ENCODE measurements around the gene NMNAT1.
"Not testable (repeated sequence)": the region's sequence is repeated elsewhere in the genome, so short reads cannot be mapped to it uniquely, and the experiment has no call there.

Gene NMNAT1

DNA sequence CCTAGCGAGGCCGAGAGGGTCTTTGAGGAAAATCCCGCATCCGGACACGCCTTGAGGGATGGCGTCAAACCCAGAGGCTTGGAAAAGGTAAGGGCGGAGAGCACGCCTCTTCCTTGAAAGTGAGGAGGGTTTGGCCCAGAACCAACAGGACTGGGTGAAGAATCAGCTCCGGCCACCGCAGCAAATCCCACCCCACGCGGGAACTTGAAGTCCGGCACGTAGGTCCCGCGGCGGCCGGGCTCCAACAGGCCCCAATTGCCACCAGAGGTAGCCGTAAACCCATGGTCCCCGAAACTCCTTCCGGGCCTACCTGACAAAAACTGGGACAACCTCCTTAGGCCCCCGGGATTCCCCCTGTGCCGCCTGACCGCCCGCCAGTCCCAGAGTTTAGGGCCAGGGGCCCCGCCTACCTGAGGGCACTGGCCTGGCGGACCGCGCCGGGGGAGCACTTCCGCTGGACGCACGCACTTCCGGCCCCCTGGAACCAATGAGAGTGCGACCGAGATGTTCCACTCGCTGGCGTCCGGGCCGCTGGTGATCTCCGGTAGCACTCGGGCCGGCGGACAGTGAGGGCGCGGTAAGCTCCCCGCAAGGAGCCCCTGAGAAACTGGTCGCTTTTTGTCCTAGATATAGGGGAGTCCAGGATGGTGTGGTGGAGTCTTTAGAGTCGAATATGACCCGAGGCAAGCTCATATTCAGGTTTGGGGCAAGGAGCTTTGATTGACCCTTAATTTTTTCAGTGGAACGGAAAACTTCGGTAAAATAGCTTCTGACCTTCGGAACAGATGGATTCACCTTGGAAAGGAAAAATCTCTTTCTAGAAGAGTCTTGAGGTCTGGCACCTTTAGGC, at the start of gene NMNAT1, which contains the start of gene LZIC:
NMNAT1 (plus strand) TSS at position 537 of the 850 bp plus-strand sequence. CDS start 28,599 bp downstream, outside the sequence.
LZIC (minus strand) TSS at position 453 of the 850 bp plus-strand sequence. CDS start 6,772 bp downstream, outside the sequence.
- DNase-seq (ENCODE audit: low read depth in 1 of 2, low spot score in 1 of 2) = peak; percentile 83 to 85

DNA sequence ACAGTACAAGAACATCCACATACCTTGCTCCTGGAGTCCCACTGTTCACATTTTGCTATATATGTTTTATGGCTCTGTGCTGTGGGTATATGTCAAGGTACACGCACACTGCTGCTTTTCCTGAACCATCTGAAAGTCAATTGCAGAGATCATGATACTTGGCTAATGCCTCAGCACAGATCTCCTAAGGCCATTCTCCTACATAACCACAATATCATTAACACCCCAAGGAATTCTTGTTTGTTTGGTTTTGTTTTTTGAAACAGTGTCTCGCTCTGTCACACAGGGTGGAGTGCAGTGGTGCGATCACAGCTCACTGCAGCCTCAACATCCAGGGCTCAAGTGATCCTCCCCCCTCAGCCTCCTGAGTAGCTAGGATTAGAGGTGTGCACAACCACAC, 49.2 kb upstream of the NMNAT1 start:
- no peak for DNase-seq (ENCODE audit: low read depth in 1 of 2, low spot score in 1 of 2)

DNA sequence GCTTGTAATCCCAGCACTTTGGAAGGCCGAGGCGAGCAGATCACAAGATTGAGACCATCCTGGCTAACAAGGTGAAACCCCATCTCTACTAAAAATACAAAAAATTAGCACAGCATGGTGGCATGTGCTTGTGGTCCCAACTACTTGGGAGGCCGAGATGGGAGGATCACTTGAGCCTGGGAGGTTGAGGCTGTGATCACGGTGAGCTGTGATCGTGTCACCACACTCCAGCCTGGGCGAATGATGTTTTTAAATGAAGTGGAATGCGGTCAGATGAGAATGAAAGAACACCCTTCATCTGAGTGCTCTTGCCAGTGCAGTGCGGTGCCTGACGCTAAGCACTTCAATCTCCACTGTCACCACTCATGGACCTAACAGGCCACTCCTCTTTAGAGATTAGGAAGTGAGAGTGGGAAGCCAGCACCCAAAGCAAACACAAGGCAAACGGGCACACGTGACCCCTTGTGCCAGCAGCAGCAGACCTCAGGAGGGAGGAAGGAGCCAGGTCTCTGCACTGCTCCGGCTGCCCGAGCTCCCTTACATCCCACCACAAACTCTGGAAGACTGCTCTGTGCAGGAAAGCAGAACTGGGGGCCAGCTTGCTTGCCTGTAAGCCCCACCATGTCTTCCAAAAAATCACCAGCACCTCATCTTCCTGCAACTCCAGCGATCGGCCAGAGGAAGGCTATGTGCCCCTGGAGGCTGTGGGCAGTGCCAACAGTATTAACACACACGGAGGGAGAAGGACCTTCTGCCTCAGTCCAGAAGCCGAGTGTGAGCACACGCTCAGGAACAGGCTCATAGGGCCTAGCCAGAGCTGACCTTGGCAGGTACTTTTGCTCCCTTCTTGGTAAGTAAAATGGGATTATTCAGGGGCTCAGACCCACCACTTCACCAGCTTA, 42.9 kb upstream of the NMNAT1 start:
- DNase-seq (ENCODE audit: low read depth in 1 of 2, low spot score in 1 of 2) = no peak

DNA sequence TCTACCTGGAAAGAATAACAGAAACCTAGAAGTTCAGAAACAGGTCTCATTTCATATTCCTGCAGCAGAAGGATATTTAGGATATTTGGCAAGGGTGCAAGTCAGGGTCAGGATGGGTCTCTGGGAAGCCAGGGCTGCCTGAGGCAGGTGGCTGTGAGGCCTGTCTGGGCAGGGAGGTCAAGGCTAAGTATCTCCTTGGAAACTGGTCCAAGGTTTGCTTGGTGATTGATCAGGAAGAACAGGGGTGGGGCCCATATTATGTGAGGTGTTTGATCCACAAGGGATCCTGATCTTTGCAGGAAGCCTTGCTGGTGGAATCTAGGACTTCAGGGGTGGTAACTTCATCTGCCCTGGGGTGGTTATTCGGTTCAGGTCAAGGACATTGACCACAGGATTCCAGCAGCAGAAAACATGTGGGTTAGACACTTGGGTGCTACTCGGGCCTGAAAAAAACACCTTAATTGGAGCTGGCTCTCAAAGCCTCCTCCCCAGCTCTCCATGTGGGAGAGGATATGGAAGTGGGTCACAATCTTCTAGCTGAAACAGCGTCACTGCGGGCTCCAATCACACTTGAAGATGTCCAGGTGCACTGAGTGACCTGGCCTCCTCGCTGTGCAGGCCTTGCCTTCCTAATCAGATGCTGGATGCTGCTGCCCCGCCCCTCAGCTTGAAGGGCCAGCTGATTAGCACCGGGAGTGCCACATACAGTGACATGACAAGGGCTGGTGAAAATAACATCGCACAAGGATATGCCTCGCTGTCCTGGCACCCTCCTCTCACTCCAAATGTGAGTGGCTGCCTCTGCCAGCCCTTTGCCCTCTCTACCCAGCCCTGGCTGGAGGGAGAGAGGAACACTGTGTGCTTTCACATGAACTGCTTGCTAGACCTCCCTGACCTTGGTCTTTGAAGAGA, 41.9 kb upstream of the NMNAT1 start:
- no peak for DNase-seq (ENCODE audit: low read depth in 1 of 2, low spot score in 1 of 2)

DNA sequence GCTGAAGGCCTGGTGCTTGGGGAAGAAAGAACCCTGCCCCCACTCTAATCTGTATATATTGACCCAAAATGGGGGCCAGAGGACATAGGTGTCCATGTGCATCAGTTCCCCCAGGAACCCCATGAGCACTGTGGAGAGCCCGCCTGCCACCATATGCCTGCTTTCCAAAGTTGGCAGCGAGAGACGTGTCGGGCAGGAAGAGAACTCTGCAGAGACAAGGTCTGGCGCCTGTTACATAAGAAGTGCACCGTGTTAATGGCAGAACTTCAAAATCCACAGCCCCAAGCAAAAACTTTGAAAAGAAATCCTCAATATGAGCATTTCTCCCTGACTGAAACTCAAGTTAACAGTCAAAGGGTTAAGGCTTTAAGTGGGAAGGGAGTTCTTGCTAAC, 41.2 kb upstream of the NMNAT1 start:
- DNase-seq (ENCODE audit: low read depth in 1 of 2, low spot score in 1 of 2) = no peak

DNA sequence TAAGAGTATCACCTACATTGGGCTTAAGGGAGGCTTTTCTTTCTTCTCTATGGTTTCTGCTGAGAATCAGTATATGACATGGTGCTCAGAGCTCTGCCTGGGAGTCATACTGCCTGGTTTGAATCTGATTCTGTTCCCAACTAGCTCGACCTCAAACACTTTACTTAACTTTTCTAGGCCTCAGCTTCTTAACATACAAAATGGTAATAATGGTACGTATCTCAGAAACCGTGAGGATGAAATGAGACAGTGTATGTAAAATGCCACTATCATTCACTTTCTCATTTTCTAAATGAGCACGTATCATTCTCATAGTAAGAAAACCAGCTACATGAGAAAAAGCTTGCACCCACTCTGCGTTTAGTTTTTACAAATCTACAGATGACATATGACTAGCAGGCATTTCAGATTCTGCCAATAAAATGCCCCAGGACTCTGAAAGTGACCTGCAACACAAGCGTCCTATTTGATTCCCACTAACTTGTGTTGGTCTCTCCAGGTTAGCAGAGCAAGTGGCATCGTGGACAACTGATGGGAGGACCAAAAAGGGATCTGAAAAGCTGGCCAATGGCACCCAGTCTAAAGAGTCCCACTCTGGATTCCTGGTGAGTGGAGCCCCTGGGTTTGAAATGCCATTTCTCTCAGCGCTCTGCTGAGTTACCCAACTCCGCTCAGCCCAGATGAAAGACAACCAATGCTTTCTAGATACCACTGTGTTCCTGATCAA, 39.3 kb upstream of the NMNAT1 start:
- DNase-seq (ENCODE audit: low read depth in 1 of 2, low spot score in 1 of 2) = no peak

DNA sequence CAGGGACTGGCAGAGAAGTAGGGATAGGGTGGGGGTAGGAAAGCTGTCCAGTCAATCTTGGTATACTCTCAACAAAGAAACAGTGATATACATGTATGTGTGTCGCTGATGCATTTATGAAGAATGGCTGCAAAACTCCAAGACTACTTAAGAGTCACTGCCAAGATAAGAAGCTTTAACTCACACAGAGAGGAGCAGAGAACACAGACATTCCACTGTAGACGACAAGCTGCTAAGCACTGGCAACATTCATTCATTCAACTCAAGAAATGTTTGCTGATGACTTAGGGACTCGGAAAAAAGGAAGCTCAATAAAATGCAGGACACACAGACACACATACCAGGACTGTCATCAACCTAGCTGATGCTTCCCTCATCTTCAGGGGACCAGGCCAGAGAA, 38.7 kb upstream of the NMNAT1 start:
- DNase-seq (ENCODE audit: low read depth in 1 of 2, low spot score in 1 of 2) = no peak

DNA sequence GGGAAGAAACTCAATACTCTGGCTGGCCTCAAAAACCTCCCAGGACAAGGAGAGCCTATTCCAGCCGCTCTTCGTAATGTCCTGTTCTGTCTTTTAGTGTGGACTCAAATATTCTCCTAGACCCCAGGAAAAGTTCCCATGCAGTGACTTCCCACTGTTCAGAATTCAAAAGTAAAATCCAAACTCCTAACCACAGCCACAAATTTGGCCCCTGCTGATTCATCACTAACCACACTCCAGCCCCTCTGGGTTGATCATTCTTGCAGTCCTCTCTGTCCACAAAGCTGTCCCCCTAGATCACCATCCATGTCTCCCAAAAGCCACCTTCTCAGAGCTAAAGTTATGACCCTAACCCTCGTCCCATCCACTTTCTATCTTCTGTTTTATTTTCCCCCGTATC, 38.3 kb upstream of the NMNAT1 start:
- no peak for DNase-seq (ENCODE audit: low read depth in 1 of 2, low spot score in 1 of 2)

DNA sequence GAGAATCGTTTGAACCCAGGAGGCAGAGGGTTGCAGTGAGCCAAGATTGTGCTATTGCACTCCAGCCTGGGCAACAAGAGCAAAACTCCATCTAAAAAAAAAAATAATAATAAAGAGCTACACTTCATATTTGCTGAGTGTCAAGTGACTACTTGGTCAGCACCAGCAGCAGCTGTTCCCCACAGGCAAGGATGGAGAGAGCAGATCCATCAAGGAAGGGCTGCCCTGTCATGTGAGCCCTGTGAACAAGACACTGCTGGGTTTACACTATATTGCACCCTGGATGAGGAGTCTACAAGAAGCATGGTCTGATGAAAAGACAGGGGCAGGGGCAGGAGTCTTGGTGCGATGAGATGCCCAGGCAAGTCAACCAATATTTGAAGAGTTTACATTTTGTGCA, 36.8 kb upstream of the NMNAT1 start:
- DNase-seq (ENCODE audit: low read depth in 1 of 2, low spot score in 1 of 2) = no peak

DNA sequence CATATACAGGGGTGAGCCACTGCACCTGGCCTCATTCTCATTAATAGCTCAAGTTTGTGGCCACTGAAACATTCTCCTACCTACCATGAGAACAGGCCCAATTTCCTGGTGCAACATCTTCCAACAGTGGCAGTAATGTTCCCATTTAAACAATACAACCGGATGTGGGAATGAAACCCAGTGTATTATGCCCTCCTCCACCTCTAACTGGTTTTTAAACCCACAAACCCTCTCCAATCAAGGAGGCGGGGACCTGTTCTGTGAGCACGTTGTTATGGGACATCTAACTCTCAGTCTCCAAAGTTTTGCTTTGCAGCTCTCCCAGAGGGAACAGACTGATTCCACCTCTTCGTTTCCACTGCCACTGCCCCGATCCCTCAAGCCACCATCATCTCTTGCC, 35.8 kb upstream of the NMNAT1 start:
- DNase-seq (ENCODE audit: low read depth in 1 of 2, low spot score in 1 of 2) = no peak

DNA sequence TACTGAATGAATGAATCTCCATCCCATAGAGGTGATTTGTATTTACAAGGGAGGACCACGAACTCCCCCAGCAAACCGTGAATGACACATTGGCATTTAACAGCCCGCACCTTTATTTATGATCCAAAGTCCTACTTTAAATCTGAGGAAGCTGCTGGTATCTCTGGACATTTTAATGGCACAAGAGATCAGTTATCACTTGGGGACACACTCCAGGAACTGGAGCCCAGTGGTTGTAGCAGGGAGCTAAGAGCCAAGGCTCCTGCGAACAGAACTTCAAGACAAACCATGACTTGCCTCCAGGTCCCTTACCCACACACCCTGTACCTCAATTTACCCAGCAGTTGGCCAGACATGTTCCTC, 34.4 kb upstream of the NMNAT1 start:
- no peak for DNase-seq (ENCODE audit: low read depth in 1 of 2, low spot score in 1 of 2)

DNA sequence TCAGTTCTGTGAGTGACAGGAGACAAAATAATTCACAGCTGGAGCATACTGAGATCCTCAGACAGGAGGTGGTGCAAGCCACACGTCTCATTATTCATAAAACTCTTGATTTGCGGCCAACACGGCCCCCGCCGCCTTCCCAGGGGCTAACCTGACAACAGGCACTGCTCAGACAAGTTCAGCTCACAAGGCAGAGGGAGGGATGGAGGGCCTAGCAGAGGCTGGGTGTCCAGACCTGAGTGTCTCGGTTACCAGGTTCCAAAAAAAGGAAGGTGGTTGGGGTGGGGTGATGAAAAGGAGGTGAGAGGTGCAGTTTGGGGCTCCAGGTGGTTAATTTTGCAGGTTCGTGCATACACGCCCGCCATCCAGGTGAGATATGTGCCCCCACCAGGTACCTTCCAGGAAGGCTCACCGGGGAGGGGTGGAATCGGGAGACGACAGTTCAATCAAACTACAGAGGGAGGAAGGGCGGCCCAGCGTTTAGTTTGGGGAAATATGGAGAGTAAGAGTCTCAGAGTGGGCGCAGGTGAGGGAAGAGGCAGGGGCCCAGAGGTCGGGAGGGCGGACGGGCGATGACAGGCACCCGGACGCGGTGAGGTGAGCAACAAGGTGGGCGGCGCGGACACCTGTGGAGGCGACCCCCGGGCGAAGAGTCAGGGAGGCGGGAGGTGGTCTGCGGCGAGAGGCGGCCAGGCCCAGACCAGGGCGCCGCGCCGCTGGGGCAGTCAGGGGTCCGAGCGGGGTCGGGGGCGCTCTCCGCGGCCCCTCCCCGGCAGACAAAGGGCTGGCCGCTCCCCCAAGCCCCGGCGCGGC, 33.8 kb upstream of the NMNAT1 start:
- DNase-seq (ENCODE audit: low read depth in 1 of 2, low spot score in 1 of 2) = peak in 1 of 2 donors; percentile 16

DNA sequence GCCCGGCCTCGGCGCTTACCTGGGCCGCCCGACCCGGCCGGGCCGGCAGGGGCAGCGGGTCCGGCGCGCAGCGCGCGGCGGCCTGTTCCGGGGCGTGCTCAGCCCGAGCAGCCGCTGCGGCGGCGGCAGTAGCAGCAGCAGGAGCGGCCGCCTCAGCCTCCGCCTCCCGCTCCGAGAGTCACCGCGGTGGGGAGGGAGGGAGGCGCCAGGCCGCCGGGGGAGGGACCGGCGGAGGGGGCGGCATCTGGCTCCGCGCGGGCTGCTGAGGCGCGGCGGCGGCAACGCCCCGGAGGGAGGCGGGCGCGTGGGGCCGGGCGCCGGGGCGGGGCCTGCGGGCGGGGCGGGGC, 33.2 kb upstream of the NMNAT1 start, which contains the start of gene CTNNBIP1:
CTNNBIP1 (minus strand) TSS at position 194 of the 347 bp plus-strand sequence. CDS start 38,205 bp downstream, outside the sequence.
- DNase-seq (ENCODE audit: low read depth in 1 of 2, low spot score in 1 of 2) = no peak

DNA sequence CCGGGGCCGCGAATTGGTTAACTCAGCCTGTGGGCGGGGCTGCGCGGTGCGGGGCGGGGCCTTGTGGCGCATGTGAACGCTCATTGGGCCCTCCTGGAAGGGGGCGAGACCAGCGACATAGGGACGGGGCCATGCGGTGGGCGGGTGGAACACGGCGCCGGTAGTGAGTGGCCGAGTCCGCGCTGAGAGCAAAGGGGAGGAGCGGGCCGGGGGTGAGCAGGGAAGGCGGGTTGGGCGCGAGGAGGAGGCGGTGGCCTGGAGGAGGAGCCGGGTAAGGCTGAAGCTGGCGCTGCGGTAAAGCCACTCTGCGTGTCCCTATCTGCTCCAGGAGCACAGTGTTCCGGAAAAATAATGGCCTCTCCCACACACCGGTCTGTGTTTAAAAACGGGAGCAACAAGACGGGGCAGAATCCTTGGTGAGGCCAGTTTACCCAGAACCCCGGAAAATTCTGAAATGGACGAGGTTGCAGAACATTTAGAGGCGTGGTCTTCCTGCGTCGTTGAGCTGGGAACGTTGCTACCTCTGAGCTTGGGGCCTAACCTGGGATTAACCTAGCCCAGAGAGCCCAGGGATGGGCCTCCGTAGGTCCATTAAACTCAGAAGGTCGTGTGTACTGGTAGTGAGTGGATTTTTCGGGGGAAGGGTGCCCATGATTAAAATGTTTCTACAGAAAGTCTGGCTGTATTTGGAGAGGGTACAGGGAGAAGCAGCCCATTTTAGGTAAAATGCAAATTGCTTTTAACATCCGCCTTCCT, 32.7 kb upstream of the NMNAT1 start:
- DNase-seq (ENCODE audit: low read depth in 1 of 2, low spot score in 1 of 2) = peak; percentile 100

DNA sequence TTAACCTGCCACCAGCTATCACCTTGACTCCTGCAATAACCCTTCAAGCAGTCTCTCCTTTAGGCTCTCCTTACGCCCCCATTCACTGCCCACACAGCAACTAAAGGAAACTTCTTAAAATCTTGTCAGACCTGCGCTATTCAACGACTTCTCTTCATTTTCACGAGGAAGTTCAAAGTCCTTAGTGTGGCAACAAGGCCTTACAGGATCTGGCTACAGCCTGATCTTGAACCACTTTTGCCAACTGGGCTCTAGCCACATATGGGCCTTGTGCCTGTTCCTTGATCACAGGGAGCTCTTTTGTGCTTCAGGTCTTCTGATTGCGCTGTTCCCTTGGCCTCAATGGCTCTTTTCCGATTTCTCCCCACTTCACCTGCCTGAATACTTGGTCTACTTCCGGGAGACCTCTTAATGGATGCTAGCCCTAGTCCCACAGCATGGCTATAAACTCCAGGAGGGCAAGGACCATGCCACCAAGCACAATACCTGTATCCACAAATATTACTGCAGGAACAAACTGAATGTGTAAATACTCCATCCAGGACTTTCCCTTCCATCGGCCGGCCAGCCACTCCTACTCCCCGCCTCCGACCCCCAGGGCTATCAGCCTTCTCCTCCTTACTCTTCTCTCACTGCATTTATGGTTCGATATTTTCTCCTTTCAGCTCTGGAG, 30.9 kb upstream of the NMNAT1 start:
- DNase-seq (ENCODE audit: low read depth in 1 of 2, low spot score in 1 of 2) = no peak

DNA sequence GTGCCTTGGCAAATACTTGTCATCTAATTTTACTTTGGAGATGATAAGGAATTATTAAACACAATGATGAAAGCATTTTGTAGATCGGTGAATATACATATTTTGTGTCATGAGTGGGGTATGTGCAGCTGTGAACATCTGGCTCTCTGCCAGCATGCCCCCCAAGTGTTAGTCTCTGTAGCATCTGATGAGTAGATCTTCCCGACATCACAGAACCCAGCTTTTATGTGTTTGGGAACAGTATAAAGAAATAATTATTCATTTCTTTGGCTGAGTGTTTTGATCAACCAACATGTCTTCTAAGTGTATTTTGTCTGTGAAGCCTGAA, 28.7 kb upstream of the NMNAT1 start:
- no peak for DNase-seq (ENCODE audit: low read depth in 1 of 2, low spot score in 1 of 2)

DNA sequence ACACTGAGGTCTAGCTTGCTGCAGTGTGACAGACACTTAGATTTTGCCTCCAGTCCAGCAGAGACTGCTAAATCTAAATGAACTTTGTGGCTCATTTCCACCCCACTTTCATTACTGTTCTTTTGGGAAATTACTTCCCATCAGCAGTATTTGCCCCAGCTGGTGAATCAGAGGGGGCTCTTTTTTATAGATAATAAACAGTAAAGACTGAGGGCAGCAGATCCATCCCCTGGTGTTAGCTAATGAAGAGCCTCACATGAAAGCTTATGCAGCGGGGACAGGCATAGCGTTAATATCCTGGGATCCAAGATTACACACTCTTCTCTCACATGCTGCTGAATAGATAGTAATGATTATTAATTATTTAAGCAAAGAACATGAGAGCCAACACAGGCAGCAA, 26.8 kb upstream of the NMNAT1 start:
- DNase-seq (ENCODE audit: low read depth in 1 of 2, low spot score in 1 of 2) = no peak

DNA sequence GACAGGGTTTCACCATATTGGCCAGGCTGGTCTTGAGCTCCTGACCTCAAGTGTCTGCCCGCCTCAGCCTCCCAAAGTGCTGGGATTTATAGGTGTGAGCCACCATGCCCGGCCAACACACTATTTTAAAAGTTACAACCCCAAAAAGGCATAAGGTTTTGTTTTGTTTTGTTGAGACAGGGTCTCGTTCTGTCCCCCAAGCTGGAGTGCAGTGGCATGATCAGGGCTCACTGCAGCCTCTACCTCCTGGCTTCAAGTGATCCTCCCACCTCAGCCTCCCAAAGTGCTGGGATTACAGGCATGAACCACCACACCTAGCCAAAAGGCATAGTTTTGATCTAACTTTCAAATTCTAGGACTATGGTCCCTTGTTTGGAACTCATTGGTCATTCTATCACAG, 25.8 kb upstream of the NMNAT1 start:
- not testable (repeated sequence) for DNase-seq (ENCODE audit: low read depth in 1 of 2, low spot score in 1 of 2)

Measured in activated CD4-positive, alpha-beta T cell treated with anti-CD3 and anti-CD28 coated beads, Interleukin-2, amount 50 U/mL, for 24 hours (primary cell).